GM19240 (cell line): ENCODE results near the gene RRP1.

Experiments used
- DNase-seq: peaks from one replicate; pipeline ENCODE4 v3.0.0; 2011; ENCODE audit warnings: low spot score; ENCODE audit not compliant: insufficient read length

Gene RRP1

GRCh38 chr21:43800566-43800965 lies 11.2 kb downstream of the RRP1 start:
- DNase-seq: no peak

DNA sequence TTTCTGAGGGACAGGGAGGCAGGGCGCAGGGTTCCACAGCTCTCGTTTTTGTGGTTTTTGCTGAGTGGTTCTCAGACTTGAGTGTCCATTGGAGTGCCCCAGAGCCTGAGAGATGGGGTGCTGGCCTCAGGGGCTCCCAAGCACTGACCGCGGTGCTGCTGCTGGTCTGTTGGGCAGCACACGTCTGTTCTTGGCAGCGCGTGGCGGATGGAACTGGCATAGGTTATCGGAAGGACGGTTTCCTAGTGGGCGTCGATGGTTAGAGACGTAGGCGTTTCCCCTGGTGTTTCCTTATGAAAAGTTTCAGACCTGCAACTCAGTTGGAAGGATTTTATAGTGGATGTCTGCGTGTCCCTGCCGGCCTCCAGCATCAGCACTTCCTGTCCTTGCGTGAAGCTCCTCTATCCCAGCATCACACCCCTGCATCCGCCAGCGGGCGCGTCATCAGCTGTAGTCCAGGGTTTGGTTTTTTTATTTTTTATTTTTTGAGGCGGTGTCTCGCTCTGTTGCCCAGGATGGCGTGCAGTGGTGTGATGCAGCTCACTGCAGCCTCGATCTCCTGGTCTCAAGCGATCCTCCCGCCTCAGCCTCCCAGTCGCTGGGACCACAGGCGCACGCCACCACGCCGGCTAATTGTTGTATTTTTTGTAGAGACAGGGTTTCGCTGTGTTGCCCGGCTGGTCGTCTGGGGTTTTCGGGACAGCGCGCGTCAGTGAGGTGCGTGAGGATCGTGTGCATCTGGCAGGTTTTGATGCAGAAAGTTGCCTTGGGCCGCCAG lies 11.8 kb downstream of the RRP1 start:
- no peak for DNase-seq

DNA sequence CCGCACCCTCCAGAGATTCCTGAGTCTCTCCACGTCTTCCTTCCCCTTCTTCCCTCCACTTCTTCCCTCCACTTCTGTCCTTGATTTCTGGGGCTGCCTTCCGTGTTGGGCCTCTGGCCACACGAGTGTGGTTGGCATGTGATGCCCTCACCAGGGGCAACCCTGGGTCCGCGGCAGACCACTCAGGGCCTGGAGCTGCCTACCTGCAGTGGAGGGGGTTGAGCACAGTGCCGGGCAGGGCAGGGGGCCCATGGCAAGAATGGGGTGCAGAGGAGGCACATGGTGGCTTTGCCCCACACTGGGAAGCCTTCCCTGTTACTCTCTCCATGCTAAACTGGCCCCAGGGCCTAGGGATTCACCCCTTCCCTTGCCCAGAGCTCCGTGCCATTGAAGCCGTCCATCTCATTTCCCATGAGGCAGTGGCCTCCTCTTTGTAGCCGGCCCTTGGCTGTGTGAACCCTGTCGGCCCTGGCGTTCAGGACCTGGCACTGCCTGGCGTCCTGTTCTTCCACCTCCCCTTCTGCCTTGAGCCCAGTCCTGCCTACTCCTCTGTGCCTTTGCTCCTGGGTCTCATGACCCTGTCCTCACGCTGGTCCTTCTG lies 13.4 kb downstream of the RRP1 start:
- DNase-seq: no peak

DNA sequence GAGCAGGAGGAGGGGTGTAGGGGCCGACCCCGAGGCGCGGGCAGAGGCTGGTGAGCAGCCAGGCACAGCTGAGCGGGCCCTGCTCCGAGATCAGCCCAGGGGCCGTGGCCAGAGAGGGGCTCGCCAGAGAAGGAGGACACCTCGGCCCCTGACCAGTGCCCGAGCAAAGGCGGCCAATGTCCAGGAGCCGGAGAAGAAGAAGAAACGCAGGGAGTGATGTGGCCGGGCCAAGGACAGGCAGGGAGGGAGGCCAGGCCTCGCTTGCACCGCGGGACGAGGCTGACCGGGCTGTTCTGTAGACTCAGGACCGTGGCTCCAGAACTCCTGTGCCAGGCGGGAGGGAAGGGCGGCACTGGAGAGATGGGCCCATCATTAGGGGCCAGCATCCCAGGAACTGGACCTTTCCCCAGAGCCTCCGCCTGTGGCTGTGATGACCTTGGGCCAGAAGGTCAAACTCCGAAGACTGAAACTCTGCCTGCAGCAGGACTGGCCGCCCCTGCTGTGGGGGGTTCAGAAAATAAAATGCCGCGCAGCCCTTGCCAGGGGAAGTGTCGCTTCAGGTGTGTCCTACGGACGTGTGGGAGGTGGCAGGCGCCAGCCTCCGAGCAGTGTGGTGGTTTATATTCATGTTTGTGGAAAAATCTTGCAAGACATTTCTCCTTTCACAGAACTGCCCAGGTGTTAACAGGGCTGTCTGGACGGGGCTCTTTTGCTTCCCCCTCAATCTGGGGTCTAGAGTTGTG lies 14.4 kb downstream of the RRP1 start:
- DNase-seq: no peak

GRCh38 chr21:43805275-43805800 lies 16.0 kb downstream of the RRP1 start:
- DNase-seq: peak; percentile 98

- no peak for DNase-seq
Observed at GRCh38 chr21:43806017-43806710, 16.8 kb downstream of the RRP1 start.

DNA sequence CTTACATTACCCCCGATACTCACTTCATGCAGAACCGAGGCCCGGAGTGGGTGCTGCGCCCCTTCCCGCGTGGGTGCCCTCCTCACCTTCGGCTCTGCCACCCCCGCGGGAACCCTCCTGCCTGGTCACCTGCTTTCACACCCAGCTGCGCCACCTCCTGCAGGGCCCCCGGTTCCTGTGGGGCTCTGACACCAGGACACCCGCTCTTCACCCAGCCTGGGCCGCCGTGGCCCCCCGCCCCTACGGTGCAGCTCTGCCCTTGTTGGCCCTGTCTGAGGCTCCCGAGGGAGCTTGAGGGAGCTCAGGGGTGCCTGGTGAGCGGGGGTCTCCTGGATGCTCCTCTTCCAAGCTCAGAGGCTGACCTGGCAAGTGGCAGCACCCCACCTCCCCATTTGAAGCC lies 19.0 kb downstream of the RRP1 start:
- no peak for DNase-seq

GRCh38 chr21:43808832-43809251 lies 19.5 kb downstream of the RRP1 start:
- DNase-seq: no peak

DNA sequence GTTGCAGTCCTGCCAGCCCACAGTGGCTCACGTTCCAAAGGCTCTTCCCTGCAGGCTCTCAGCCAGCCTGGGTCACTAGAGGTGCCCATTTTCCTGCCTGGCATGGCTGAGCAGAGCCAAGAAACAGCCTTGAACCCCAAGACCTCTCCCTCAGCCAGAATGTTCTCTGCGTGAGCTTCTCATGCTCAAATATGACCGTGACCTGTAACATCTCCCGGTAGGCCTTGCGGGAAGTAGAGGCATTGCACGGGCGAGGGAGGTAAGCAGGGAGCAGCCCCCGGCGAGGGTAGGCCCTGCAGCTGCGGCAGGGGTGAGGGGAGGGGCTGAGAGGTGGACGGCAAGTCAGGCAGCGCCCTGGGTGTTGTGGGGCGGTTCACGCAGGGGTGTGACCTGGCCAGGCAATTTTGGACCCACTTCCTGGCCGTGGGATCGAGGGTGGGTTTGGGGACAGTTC lies 20.0 kb downstream of the RRP1 start:
- no peak for DNase-seq

GRCh38 chr21:43809853-43810504 lies 20.6 kb downstream of the RRP1 start:
- DNase-seq: no peak

- DNase-seq: peak; percentile 98
Observed at GRCh38 chr21:43810505-43811261, 21.3 kb downstream of the RRP1 start.

DNA sequence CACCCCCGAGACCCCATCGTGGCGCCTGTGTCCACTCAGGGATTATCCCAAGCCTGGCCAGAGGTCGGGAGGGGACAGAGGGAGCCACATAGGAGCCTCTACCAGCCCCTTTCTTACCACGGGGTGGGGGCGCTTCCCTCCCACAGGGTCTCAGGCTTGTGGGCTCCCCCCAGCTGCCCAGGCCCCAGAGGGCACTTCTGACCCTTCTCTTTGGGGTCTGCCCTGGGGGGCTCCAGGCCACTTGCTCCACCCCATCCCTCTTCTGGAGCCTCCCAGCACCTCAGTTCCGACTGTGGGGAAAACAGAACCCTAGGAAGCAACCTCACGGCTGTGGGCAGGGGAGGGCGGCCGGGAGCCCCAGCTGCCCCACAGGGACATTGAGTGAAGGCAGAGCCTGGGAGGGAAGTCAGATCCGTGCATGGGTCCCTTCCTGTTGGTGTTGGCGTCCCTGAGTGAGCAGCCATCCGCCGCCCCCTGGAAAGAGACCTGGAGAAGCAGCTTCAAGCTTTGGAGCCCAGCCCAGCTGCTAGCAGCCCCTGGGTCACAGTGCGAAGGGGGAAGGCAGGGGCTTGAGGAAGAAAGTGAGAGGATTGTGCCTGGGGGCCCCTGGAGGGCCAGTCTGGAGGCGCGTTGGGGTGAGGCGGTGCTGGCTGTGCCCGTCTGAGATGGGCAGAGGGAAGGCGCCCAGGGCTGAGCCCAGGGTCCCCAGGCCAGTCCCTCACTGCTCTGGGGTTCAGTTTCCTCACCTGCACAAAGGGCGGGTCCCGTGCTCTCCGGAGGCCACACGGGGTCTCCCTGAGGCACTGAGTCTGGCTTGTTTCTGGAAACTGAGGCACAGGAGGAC lies 22.1 kb downstream of the RRP1 start:
- DNase-seq: no peak

DNA sequence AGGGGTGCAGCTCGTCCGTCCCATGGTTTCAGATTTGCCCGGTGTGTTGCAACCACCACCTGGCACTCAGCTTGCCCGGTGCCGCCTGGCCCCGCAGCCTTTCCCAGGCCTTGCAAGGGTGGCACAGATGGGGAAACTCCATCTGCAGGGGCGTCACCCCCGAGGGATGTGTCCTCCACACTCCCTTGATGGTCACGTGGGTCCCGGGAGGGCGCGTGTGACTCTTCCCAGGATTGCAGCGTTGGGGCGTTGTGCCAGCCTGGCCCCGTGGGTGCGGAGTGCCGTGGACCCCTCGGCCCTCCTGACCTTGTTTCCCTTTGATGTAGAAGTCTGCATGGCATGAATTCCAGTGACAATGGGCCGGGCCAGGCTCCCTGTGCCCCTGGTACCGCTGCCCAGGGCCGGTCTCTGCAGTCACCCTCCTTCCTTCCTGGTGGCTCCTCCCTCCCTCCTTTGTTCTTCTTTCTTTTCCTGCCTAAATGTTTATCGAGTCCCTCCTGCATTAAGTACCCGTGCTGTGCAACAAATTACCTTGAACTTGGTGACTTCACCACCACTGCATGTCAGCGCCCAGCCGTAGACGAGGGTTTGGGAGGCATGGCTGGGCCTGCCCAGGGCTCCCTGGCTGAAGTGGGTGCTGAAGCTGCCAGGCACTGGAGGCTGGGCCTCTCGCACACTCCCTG lies 22.9 kb downstream of the RRP1 start:
- DNase-seq: no peak

DNA sequence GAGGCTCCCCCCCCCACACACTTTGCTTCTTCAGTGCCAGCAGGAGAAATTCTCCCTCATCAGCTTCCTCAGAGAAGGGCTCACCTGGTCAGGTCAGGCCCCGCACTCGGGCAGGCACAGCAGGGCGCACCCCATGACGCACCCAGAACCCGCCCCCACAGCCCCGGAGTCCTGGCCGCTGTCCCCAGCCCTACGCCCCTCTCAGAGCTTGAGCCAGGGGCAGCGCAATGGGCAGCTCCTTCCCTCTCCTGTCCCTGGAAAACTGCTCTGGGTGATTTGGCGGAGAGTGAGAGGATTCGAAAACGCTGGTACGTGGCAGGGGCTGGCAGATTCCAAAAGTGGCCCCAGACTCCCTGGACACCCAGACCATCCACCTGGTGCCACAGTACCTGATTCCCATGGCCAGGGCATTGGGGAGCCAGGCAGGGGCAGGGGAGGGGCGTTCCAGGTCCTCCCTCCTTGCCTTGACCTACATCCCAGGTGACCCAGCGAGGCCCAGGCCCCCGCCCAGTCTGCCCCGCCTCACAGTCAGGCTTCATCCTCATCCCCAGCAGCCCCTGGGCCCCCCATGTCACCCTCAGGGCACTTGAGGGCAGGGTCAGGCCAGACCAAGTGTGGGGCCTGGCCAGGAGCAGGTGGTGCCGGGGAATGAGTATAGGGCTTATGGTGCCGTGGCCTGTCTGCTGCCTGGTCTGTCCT lies 23.7 kb downstream of the RRP1 start:
- DNase-seq: no peak

- DNase-seq: no peak
Observed at GRCh38 chr21:43813656-43813980, 24.2 kb downstream of the RRP1 start.

GRCh38 chr21:43814215-43815106 lies 25.1 kb downstream of the RRP1 start:
- DNase-seq: no peak

DNA sequence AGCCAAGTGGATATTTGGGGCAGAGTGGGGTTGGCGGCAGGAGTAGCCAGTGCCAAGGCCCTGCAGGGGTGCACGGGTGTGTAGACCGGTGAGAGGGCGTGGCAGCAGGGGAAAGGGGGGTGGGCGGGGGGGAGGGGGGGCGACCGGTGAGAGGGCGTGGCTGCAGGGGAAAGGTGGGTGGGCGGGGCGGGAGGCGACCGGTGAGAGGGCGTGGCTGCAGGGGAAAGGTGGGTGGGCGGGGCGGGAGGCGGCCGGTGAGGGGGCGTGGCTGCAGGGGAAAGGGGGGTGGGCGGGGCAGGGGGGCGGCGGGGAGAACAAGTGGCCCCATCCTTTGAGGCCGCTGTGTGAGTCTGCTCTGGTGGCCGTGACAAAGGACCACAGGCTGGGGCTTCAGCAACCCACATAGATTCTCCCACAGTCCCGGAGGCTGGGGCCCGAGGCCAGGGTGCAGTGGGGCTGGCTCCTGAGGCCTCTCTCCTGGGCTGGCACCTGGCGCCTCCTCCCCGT lies 25.8 kb downstream of the RRP1 start:
- no peak for DNase-seq
